Chondrocyte (in vitro differentiated cells): ENCODE results near the gene BHLHE40. TPM values are rescaled to one million over a fixed set of nuclear protein-coding genes. Genes with fewer than 3 reads are reported as not detected.

Source experiments
- DNase-seq: peaks from one replicate; pipeline ENCODE4 v3.0.0; 2021; ENCODE audit warnings: mixed read lengths, low spot score
- H3K27ac Mint-ChIP-seq: one replicate; pipeline ENCODE4 v1.8.0; 2021; ENCODE audit warnings: mild to moderate bottlenecking, moderate library complexity, mixed read lengths; ENCODE audit not compliant: unreplicated experiment
- H3K27me3 Mint-ChIP-seq: 2 replicates; pipeline ENCODE4 v1.8.0; 2021; ENCODE audit warnings: low read depth, mixed read lengths
- H3K36me3 Mint-ChIP-seq: 2 replicates; pipeline ENCODE4 v1.8.0; 2021; ENCODE audit warnings: low read depth, mixed read lengths
- H3K4me1 Mint-ChIP-seq: 2 replicates; pipeline ENCODE4 v1.8.0; 2021; ENCODE audit warnings: low read depth, mild to moderate bottlenecking, mixed read lengths
- H3K4me3 Mint-ChIP-seq: one replicate; pipeline ENCODE4 v1.8.0; 2021; ENCODE audit warnings: mild to moderate bottlenecking, moderate library complexity, mixed read lengths; ENCODE audit not compliant: unreplicated experiment
- H3K9me3 Mint-ChIP-seq: 2 replicates; pipeline ENCODE4 v1.8.0; 2021; ENCODE audit warnings: low read depth, mixed read lengths
- CTCF ChIP-seq: fragments of 200-600 bp; sonication (generic); IDR thresholded peaks from 2 replicates; pipeline ENCODE4 v1.5.0; 2021; ENCODE audit warnings: antibody characterized with exemption, mild to moderate bottlenecking, moderate library complexity
- total RNA-seq: library from RNA; stranded (reverse); gene quantifications from 3 replicates; pipeline ENCODE4 v1.2.1, GENCODE V29; 2021

BHLHE40 gene
- total RNA-seq, 1 donor from 2014 or later: 66.4 TPM

DNA sequence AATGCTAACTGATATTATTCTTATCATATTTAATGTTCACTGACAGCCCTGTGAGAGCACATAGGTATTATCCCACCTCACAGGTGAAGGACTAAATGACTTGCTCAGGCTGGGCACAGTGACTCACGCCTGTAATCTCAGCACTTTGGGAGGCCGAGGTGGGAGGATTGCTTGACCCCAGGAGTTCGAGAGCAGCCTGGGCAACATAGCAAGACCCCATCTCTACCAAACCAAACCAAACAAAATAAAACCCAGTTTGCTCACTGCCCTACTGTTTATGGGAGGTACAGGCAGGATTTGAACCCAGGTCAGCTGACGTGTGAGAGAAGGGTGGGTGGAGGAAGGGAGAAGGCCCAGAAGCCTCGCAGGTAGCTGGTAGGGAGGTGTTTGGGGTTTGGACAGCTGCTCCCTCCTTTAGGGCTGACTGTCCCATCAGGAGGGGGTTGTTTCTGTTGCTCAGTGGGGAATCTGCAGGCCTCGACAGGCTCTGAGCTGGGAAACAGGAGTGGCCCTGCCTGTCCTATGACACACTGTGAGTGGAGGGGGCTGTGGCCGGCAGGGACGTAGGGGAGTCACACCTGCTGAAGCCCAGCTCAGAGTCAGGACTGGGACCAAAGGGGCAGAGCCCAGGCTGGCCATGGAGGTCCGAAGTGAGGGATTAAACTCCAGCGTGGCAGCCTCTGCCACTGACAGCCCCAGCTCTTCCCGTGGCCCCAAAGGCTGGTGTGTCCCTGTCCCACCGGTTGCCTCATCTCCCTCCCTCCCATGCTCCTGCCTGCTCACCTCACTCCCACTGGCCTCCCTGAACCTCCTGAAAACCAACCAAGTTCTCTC is 25.3 kb downstream of the BHLHE40 start:
- H3K27me3 Mint-ChIP-seq: no peaks in the 10 kb centered on the region

DNA sequence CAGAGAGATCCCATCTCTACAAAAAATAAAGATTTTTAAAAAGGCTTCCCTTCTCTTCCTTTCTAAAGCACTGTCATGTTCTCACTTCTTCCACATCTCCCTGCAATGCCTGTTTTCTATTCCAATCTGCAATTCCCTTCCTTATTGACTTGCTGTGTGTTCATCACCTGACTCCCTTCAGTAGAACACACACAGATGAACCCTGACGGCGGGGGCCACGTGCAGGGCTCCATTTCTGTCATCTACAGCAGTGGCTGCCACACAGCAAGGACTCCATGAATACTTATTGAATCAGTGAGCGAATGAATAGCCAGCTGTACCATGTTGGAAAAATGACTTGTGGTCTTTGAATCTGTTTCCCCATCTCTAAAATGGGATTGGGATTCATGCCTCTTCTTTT is 26.1 kb downstream of the BHLHE40 start:
- H3K27me3 Mint-ChIP-seq: no peaks in the 10 kb centered on the region
- peaks cover 3% of the 10 kb centered on the region for H3K4me1 Mint-ChIP-seq
- H3K9me3 Mint-ChIP-seq: no peaks in the 10 kb centered on the region
- H3K36me3 Mint-ChIP-seq: no peaks in the 10 kb centered on the region
- no peak for TF ChIP-seq CTCF
- H3K4me3 Mint-ChIP-seq: no peak overlapping the region
- H3K27ac Mint-ChIP-seq: no peak overlapping the region
- DNase-seq: no peak

More for the DNA sequence above, 25.3 kb downstream of the BHLHE40 start:
- Mint-ChIP-seq H3K4me1 (peaks cover 3% of the 10 kb centered on the region), H3K4me3 (no peak overlapping the region), H3K27ac (no peak overlapping the region), H3K36me3 (no peaks in the 10 kb centered on the region), H3K9me3 (no peaks in the 10 kb centered on the region)
- DNase-seq: no peak
- no peak for TF ChIP-seq CTCF

DNA sequence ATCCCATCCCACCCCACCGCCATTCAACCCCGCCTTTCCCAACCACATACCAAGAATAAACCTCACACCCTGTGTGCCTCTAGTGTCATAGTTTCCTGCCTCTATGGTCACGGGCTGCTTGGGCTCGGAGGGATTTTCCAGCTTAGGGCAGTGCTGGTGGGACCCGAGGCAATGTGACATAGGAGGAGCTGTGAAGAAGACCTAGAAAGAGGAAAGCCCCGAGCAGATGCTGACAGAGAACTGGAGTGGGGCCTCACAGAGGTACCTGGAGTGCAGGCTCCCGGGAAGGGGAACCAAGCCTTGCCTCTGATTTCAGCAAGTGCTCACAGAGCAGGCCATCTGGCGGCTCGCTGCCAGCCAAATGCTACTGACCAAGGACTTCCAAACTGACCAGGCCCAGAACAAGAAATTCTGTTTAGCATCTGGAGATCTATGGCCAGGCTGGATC is 27.5 kb downstream of the BHLHE40 start:
- no peak for DNase-seq
- Mint-ChIP-seq H3K27me3 (no peaks in the 10 kb centered on the region), H3K4me3 (no peak overlapping the region), H3K27ac (no peak overlapping the region), H3K4me1 (peaks cover 3% of the 10 kb centered on the region), H3K36me3 (no peaks in the 10 kb centered on the region), H3K9me3 (no peaks in the 10 kb centered on the region)
- no peak for TF ChIP-seq CTCF

- Mint-ChIP-seq H3K27me3 (no peaks in the 10 kb centered on the region), H3K27ac (no peak overlapping the region), H3K4me3 (no peak overlapping the region), H3K36me3 (no peaks in the 10 kb centered on the region), H3K9me3 (no peaks in the 10 kb centered on the region), H3K4me1 (peaks cover 3% of the 10 kb centered on the region)
- no peak for DNase-seq
- TF ChIP-seq CTCF: no peak
Measured at GRCh38 chr3:5007873-5008272, 28.6 kb downstream of the BHLHE40 start.

- no peaks in the 10 kb centered on the region for H3K36me3 Mint-ChIP-seq
- no peaks in the 10 kb centered on the region for H3K27me3 Mint-ChIP-seq
- TF ChIP-seq CTCF: no peak
- DNase-seq: no peak
- H3K4me3 Mint-ChIP-seq: no peak overlapping the region
- no peak overlapping the region for H3K27ac Mint-ChIP-seq
- H3K4me1 Mint-ChIP-seq: peaks cover 11% of the 10 kb centered on the region
- H3K9me3 Mint-ChIP-seq: no peaks in the 10 kb centered on the region
Measured at GRCh38 chr3:5009506-5010109, 30.4 kb downstream of the BHLHE40 start.
